ENCODE data around the gene SGSH.

DNA sequence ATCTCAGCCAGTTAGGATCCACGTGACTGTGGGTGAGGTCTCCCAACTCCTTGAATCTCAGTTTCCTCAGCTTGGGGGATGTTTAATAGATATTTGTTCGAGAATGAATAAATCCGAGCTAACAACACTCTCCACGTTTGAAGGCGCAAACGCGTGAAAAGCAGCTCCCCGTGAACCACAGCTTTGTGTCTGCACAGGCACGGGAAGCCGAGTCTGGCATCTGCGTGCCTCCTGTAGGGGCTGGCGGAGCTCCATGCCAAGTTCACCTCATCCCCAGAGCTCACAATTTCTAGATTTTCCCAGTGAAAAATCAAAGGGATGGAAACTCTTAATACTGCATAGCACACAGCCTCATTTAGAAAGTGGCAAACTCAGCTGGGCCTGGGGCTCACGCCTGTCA, 14.3 kb downstream of the SGSH start:
- TF ChIP-seq, protein P1, sequence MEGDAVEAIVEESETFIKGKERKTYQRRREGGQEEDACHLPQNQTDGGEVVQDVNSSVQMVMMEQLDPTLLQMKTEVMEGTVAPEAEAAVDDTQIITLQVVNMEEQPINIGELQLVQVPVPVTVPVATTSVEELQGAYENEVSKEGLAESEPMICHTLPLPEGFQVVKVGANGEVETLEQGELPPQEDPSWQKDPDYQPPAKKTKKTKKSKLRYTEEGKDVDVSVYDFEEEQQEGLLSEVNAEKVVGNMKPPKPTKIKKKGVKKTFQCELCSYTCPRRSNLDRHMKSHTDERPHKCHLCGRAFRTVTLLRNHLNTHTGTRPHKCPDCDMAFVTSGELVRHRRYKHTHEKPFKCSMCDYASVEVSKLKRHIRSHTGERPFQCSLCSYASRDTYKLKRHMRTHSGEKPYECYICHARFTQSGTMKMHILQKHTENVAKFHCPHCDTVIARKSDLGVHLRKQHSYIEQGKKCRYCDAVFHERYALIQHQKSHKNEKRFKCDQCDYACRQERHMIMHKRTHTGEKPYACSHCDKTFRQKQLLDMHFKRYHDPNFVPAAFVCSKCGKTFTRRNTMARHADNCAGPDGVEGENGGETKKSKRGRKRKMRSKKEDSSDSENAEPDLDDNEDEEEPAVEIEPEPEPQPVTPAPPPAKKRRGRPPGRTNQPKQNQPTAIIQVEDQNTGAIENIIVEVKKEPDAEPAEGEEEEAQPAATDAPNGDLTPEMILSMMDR (conservative IDR thresholded peaks at IDR 0.05 in 1 of 2, IDR thresholded peaks at IDR 0.05 in 1 of 2; ENCODE audit: extremely low read depth in 1 of 2, insufficient read depth in 1 of 2, low read depth in 1 of 2, low read length in 2 of 2) = no peak
- TF ChIP-seq EZH2 (IDR thresholded peaks at IDR 0.05; ENCODE audit: borderline replicate concordance, low read length) = no peak

All from mammary epithelial cell (primary cell).